ENCODE data around the gene PPP1R7.

PPP1R7 gene

DNA sequence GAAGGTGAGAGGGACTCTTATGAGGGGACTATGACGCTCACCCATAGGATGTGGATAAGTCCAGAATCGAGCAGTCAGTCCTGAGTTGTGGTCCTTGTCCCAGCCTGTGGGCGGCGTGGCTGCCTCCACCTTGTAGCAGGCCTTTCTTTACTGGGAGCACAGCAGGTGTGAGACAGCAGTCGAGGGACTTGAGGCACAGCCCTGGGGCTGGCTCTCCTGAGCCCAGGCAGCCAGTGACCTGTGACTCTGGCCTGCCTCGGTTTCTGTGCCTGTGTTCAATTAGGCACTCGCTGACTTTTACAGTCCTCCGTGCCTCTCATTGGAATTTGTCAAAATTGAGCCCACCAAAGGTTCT is 8.3 kb downstream of the PPP1R7 start:
- POLR2A ChIA-PET (ENCODE audit: low non-redundant PET), result no interaction called here
- H3K27ac ChIP-seq, result no peak overlapping the region
- CTCF ChIA-PET, result interaction anchor here (0.6 kb wide), 1 partner anchor 203 kb away, joined by 3 read pairs; no protein-coding TSS in a partner anchor
- TF ChIP-seq CTCF (conservative IDR thresholded peaks at IDR 0.05; ENCODE audit: low read depth), result no peak
- no peak for DNase-seq (ENCODE audit: low spot score)

GRCh38 chr2:241159116-241159515 is 8.8 kb downstream of the PPP1R7 start:
- TF ChIP-seq CTCF (conservative IDR thresholded peaks at IDR 0.05; ENCODE audit: low read depth), result no peak
- no peak overlapping the region for H3K27ac ChIP-seq
- DNase-seq (ENCODE audit: low spot score), result no peak
- ChIA-PET CTCF (no interaction called here), POLR2A (ENCODE audit: low non-redundant PET) (no interaction called here)

GRCh38 chr2:241160318-241160717 is 10.1 kb downstream of the PPP1R7 start:
- H3K27ac ChIP-seq, result no peak overlapping the region
- CTCF ChIA-PET, result no interaction called here
- DNase-seq (ENCODE audit: low spot score), result no peak
- POLR2A ChIA-PET (ENCODE audit: low non-redundant PET), result no interaction called here
- no peak for TF ChIP-seq CTCF (conservative IDR thresholded peaks at IDR 0.05; ENCODE audit: low read depth)

DNA sequence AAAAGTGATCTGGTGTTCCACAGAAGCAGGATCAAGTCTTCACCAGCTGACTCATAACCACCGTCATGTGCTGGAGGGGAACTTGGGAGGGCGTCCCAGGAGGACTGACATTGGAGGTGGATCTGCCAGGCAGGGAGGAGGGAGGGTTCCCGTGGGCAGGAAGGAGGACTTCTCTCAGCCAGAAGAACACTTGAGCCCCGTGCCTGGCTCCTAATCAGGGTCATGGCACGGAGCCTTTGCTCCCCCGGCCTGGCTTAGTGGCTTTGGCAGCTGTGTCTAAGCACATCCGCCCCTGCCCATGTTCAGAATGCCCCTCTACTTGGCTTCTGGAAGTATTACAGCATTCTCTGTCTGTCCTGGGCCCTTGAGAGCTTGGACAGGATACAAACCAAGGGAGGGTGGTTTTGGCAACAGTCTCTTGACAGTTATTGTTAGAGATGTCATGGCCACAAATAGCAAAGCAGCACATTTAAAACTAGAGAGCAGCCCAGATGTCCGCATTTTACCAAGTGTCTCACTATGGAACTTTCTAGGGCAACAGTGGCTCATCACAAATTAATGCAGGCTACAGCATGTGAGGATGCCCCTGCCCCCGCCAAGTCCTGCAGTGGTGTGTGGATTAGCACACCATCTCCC is 11.5 kb downstream of the PPP1R7 start:
- TF ChIP-seq CTCF (conservative IDR thresholded peaks at IDR 0.05; ENCODE audit: low read depth), result no peak

DNA sequence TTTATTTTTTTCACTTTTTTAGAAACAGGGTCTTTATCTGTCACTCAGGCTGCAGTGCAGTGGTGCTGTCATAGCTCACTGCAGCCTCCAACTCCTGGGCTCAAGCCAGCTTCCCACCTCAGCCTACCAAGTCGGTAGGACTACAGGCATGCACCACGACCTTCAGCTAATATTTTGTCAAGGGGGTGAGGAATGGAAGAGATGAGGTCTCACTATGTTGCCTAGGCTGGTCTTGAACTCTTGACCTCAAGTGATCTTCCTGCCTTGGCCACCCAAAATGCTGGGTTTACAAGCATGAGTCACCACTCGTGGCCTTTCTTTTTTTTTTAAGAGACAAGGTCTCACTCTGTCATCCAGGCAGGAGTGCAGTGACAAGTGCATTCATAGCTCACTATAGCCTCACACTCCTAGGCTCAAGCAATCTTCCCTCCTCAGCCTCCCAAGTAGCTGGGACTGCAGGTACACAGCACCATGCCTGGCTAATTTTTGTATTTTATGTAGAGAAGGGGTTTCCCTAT is 13.4 kb downstream of the PPP1R7 start:
- H3K27ac ChIP-seq, result no peak overlapping the region
- POLR2A ChIA-PET (ENCODE audit: low non-redundant PET), result no interaction called here
- no peak for TF ChIP-seq CTCF (conservative IDR thresholded peaks at IDR 0.05; ENCODE audit: low read depth)
- no peak for DNase-seq (ENCODE audit: low spot score)
- CTCF ChIA-PET, result interaction anchor here (1.7 kb wide), 1 partner anchor 11 kb away, joined by 3 read pairs; no protein-coding TSS in a partner anchor

More for the DNA sequence above, 11.5 kb downstream of the PPP1R7 start:
- H3K27ac ChIP-seq, result peak overlapping the region; percentile 9; the same call in 1 of the 2 replicates
- POLR2A ChIA-PET (ENCODE audit: low non-redundant PET), result no interaction called here
- DNase-seq (ENCODE audit: low spot score), result no peak
- CTCF ChIA-PET, result no interaction called here

GRCh38 chr2:241168366-241168765 is 18.1 kb downstream of the PPP1R7 start:
- no peak for TF ChIP-seq CTCF (conservative IDR thresholded peaks at IDR 0.05; ENCODE audit: low read depth)
- POLR2A ChIA-PET (ENCODE audit: low non-redundant PET), result no interaction called here
- CTCF ChIA-PET, result no interaction called here
- no peak overlapping the region for H3K27ac ChIP-seq
- DNase-seq (ENCODE audit: low spot score), result no peak
